Fibroblast of lung (primary cell): ENCODE data around the gene MACROD2. TPM values are rescaled to one million over a fixed set of nuclear protein-coding genes. Genes with fewer than 3 reads are reported as not detected.

Experiments
- DNase-seq, 2 donors: peaks; one replicate each; pipeline versions ENCODE4 v3.0.0 to v3.0.0-alpha.2; 2010; ENCODE audit warnings: low read depth in 2 of 2
- H2AFZ ChIP-seq: 2 replicates; pipeline ENCODE4 v1.5.1; 2012; ENCODE audit warnings: low read length, control low read depth, inconsistent platforms
- H3K27ac ChIP-seq: 2 replicates; pipeline ENCODE4 v1.5.1; 2011; ENCODE audit warnings: low read length, control low read depth; ENCODE audit not compliant: insufficient read depth
- H3K27me3 ChIP-seq: 2 replicates; pipeline ENCODE4 v1.5.1; 2011; ENCODE audit warnings: mild to moderate bottlenecking, low read length; ENCODE audit not compliant: control insufficient read depth, insufficient read depth
- H3K36me3 ChIP-seq: 2 replicates; pipeline ENCODE4 v1.5.1; 2011; ENCODE audit warnings: low read length; ENCODE audit not compliant: control insufficient read depth, insufficient read depth
- H3K4me1 ChIP-seq: 2 replicates; pipeline ENCODE4 v1.5.1; 2011; ENCODE audit warnings: low read length; ENCODE audit not compliant: control insufficient read depth, insufficient read depth; ENCODE audit errors: extremely low read depth
- H3K4me2 ChIP-seq: 2 replicates; pipeline ENCODE4 v1.5.1; 2011; ENCODE audit warnings: low read length, control low read depth; ENCODE audit not compliant: insufficient read depth; ENCODE audit errors: extremely low read depth
- H3K4me3 ChIP-seq, 4 experiments: fragments of 200-600 bp in 1 of 4; sonication (generic) in 1 of 4; replicated peaks in 1 of 4; 2 replicates each; pipeline ENCODE4 v1.5.1; 2011 to 2016; ENCODE audit warnings: low read length in 4 of 4, low read depth in 3 of 4, mild to moderate bottlenecking in 3 of 4, control low read depth in 2 of 4, inconsistent platforms in 1 of 4, mixed read lengths in 1 of 4; ENCODE audit not compliant: insufficient read depth in 1 of 4; ENCODE audit errors: control extremely low read depth in 1 of 4
- H3K79me2 ChIP-seq: 2 replicates; pipeline ENCODE4 v1.5.1; 2012; ENCODE audit warnings: mild to moderate bottlenecking, low read length, inconsistent platforms; ENCODE audit not compliant: control insufficient read depth, insufficient read depth
- H3K9ac ChIP-seq: 2 replicates; pipeline ENCODE4 v1.5.1; 2011; ENCODE audit warnings: mild to moderate bottlenecking, low read length, control low read depth; ENCODE audit not compliant: insufficient read depth
- H3K9me3 ChIP-seq: 2 replicates; pipeline ENCODE4 v1.5.1; 2012; ENCODE audit warnings: low read depth, low read length; ENCODE audit not compliant: control insufficient read depth, insufficient read depth
- H4K20me1 ChIP-seq: 2 replicates; pipeline ENCODE4 v1.5.1; 2011; ENCODE audit warnings: low read length; ENCODE audit not compliant: control insufficient read depth, insufficient read depth; ENCODE audit errors: extremely low read depth
- EZH2 ChIP-seq: IDR thresholded peaks from 2 replicates; pipeline ENCODE4 v1.5.1; 2012; ENCODE audit warnings: low read length, control low read depth, mild to moderate bottlenecking; ENCODE audit errors: missing control alignments
- polyA plus RNA-seq, 2 donors: library from polyadenylated mRNA; depleted of rRNA in 1 of 2; stranded (reverse) in 1 of 2; unstranded in 1 of 2; fragments of >200 nt; gene quantifications; 2 replicates each; pipeline ENCODE4 v1.2.1, GENCODE V29; 2011 to 2012; ENCODE audit warnings: missing spikeins in 1 of 2
- total RNA-seq: library from RNA; depleted of rRNA; stranded (reverse); fragments of >200 nt; gene quantifications from 2 replicates; pipeline ENCODE4 v1.2.1, GENCODE V29; 2014
- TF ChIP-seq, protein P1 (sequence below), 2 donors: IDR thresholded peaks in 1 of 2; conservative IDR thresholded peaks in 1 of 2; 1 replicate in 1 of 2; 2 replicates in 1 of 2; pipeline ENCODE4 v1.5.1; 2011 to 2012; ENCODE audit warnings: low read length in 2 of 2, control low read depth in 1 of 2, inconsistent platforms in 1 of 2, low read depth in 1 of 2, mild to moderate bottlenecking in 1 of 2

MACROD2 gene
- total and polyA plus RNA-seq, 2 donors (not counting 1 experiment from before 2014, with no cell fraction given), result 0.54 to 1.7 TPM

DNA sequence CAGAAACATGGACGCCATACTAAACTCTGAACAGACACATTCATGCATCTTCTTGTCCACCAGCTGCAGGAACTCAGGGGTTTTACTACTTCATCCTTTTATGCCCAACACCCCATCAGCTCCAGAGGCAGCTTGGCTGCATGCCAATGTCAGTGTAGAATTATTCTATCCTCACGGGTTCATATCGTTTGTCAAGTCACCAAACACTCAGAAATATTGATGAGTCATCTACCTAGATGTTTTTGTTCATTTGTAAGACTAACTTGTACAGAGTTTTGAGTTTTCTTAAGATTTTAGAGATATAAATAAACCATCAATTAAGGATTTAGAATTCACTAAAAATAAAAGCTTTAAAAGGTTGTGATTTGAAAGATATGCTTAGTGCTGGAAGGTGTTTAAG lies 932.8 kb downstream of the MACROD2 start:
- Histone ChIP-seq H3K9me3 (no peaks in the 10 kb centered on the region), H4K20me1 (no peaks in the 10 kb centered on the region), H3K36me3 (no peaks in the 10 kb centered on the region)

DNA sequence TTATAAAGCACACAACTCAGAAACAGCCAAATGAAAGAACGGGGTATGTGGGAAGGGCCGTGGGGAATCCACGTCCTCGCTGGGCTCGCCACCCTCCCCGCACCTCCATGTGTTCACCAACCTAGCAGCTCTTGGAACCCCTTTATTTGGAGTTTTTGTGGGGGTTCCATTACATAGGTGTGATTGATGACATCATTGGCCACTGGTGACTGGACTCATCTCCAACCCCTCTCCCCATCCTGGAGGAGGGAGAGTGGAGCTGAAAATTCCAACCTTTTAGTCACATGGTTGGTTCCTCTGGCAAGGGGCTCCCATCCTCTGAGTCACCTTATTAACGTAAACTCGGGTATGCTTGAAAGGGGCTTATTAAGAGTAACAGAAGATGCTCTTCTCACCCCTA lies 934.1 kb downstream of the MACROD2 start:
- no peak overlapping the region for H3K27ac ChIP-seq
- H2AFZ ChIP-seq, result no peak overlapping the region
- no peaks in the 10 kb centered on the region for H3K79me2 ChIP-seq
- H3K27me3 ChIP-seq, result no peaks in the 10 kb centered on the region
- H3K36me3 ChIP-seq, result no peaks in the 10 kb centered on the region
- H3K4me3 ChIP-seq, result no peak overlapping the region
- no peak for DNase-seq
- H3K4me2 ChIP-seq, result no peak overlapping the region
- H3K9me3 ChIP-seq, result no peaks in the 10 kb centered on the region
- H3K9ac ChIP-seq, result no peak overlapping the region
- H4K20me1 ChIP-seq, result no peaks in the 10 kb centered on the region
- H3K4me1 ChIP-seq, result no peaks in the 10 kb centered on the region
- TF ChIP-seq, protein P1, sequence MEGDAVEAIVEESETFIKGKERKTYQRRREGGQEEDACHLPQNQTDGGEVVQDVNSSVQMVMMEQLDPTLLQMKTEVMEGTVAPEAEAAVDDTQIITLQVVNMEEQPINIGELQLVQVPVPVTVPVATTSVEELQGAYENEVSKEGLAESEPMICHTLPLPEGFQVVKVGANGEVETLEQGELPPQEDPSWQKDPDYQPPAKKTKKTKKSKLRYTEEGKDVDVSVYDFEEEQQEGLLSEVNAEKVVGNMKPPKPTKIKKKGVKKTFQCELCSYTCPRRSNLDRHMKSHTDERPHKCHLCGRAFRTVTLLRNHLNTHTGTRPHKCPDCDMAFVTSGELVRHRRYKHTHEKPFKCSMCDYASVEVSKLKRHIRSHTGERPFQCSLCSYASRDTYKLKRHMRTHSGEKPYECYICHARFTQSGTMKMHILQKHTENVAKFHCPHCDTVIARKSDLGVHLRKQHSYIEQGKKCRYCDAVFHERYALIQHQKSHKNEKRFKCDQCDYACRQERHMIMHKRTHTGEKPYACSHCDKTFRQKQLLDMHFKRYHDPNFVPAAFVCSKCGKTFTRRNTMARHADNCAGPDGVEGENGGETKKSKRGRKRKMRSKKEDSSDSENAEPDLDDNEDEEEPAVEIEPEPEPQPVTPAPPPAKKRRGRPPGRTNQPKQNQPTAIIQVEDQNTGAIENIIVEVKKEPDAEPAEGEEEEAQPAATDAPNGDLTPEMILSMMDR (conservative IDR thresholded peaks at IDR 0.05 in 1 of 2, IDR thresholded peaks at IDR 0.05 in 1 of 2; ENCODE audit: low read depth in 1 of 2, low read length in 2 of 2), result no peak
- TF ChIP-seq EZH2, result no peak

More for the DNA sequence above, 932.8 kb downstream of the MACROD2 start:
- H3K79me2 ChIP-seq, result no peaks in the 10 kb centered on the region
- H3K27me3 ChIP-seq, result no peaks in the 10 kb centered on the region
- TF ChIP-seq, protein P1 (conservative IDR thresholded peaks at IDR 0.05 in 1 of 2, IDR thresholded peaks at IDR 0.05 in 1 of 2; ENCODE audit: low read depth in 1 of 2, low read length in 2 of 2), result no peak
- no peak for TF ChIP-seq EZH2
- no peak overlapping the region for H3K9ac ChIP-seq
- DNase-seq, result peak in 1 of 2 donors; percentile 6
- H2AFZ ChIP-seq, result no peak overlapping the region
- H3K4me1 ChIP-seq, result no peaks in the 10 kb centered on the region
- no peak overlapping the region for H3K4me3 ChIP-seq
- H3K27ac ChIP-seq, result no peak overlapping the region
- no peak overlapping the region for H3K4me2 ChIP-seq

DNA sequence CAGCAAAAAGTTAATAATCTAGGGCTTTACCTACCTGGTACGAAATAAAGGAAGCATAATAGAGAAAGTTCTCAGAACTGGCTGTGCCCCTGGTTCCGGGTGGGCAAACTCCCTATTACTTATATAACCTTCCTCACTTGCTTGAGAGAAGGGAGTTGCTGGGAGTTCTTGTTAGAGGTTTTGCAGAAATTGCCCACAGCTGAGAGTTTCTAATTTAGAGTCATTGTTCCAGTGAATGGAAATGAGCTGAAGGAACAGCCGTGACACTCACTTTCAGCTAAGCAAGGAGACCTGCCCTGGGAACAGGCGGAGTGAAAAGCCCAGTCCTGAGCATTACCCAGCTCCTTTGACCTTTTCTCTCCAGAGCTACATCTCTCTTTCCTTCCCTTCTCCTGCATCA lies 936.7 kb downstream of the MACROD2 start:
- TF ChIP-seq EZH2, result no peak
- TF ChIP-seq, protein P1 (conservative IDR thresholded peaks at IDR 0.05 in 1 of 2, IDR thresholded peaks at IDR 0.05 in 1 of 2; ENCODE audit: low read depth in 1 of 2, low read length in 2 of 2), result no peak
- Histone ChIP-seq H3K4me2 (no peak overlapping the region), H3K4me3 (no peak overlapping the region), H3K27ac (no peak overlapping the region), H3K9ac (no peak overlapping the region), H4K20me1 (no peaks in the 10 kb centered on the region), H3K27me3 (no peaks in the 10 kb centered on the region), H3K36me3 (no peaks in the 10 kb centered on the region), H3K79me2 (no peaks in the 10 kb centered on the region), H3K4me1 (no peaks in the 10 kb centered on the region), H3K9me3 (no peaks in the 10 kb centered on the region), H2AFZ (no peak overlapping the region)
- DNase-seq, result no peak
